Measurements from ENCODE around the gene ZSCAN12. TPM values are rescaled to one million over a fixed set of nuclear protein-coding genes. Genes with fewer than 3 reads are reported as not detected.

ZSCAN12 gene
- total RNA-seq, 1 experiment from 2014 or later, result 0.81 TPM

DNA sequence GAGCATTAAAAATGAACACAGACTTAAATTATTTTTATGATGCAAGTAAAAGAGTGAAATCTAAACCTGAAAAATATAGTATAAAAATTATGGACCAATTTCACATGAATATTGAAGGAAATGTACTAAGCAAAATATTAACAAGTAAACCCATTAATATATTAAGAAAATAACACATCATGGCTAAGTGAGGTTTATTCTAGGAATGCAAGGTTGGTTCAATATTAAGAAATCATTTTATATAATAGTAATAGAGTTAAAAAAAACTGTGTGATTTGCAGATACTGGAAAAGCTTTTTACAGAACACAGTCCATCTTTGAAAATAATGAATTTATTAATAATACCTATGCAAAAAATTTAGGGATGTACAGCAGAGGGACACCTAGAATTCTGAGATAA lies 20.9 kb downstream of the ZSCAN12 start:
- no peaks in the 10 kb centered on the region for H3K9me2 ChIP-seq (ENCODE audit: insufficient read depth)
- peaks cover 4 to 12% of the 10 kb centered on the region in 2 experiments; a peak in 3 of 4 replicates for H3K4me1 ChIP-seq (ENCODE audit: control insufficient read depth in 1 of 2, insufficient read depth in 2 of 2, low read length in 2 of 2)
- H3K79me2 ChIP-seq (ENCODE audit: insufficient read depth, low read length), result no peaks in the 10 kb centered on the region
- no peak overlapping the region for H3K27ac ChIP-seq (ENCODE audit: low read depth, low read length)
- TF ChIP-seq CBX3 (IDR thresholded peaks at IDR 0.05; ENCODE audit: low read depth) (no peak), RAD21 (IDR thresholded peaks at IDR 0.05; ENCODE audit: low read depth) (no peak), SP1 (IDR thresholded peaks at IDR 0.05; ENCODE audit: low read depth) (no peak)
- H2AFZ ChIP-seq (ENCODE audit: low read depth, low read length, poor library complexity, severe bottlenecking), result no peak overlapping the region
- no peak overlapping the region for H3K4me2 ChIP-seq (ENCODE audit: low read length)
- H3K9me3 ChIP-seq (ENCODE audit: control insufficient read depth in 1 of 2, insufficient read depth in 1 of 2, low read depth in 1 of 2, low read length in 2 of 2), result no peaks in the 10 kb centered on the region; a peak in 1 of 4 replicates
- ChIA-PET CTCF (no interaction called here), RAD21 (ENCODE audit: low non-redundant PET in 1 of 2, low total read pairs in 2 of 2, uncharacterized antibody in 2 of 2, unreplicated experiment in 2 of 2) (no interaction called here), POLR2A (no interaction called here)
- no peaks in the 10 kb centered on the region for H3K27me3 ChIP-seq (ENCODE audit: insufficient read depth, low read length)
- no peak for ATAC-seq
- intact Hi-C loops (cut with micrococcal nuclease), result no loop called here
- DNase-seq (ENCODE audit: low read depth, low spot score), result no peak
- no peaks in the 10 kb centered on the region for H4K20me1 ChIP-seq (ENCODE audit: insufficient read depth)
- no TSS peak for BruUV-seq (replicated peaks)
- H3K36me3 ChIP-seq (ENCODE audit: control insufficient read depth in 1 of 2, insufficient read depth in 2 of 2, low read length in 2 of 2), result no peaks in the 10 kb centered on the region
- H3K9ac ChIP-seq (ENCODE audit: low read length), result no peak overlapping the region
- no peak overlapping the region for H3K4me3 ChIP-seq (replicated peaks in 1 of 2; ENCODE audit: low read depth in 1 of 2, low read length in 2 of 2)

- CTCF ChIA-PET, result no interaction called here
These were observed 21.7 kb downstream of the ZSCAN12 start for GRCh38 chr6:28377879-28378278.

More at GRCh38 chr6:28377879-28378278, 21.7 kb downstream of the ZSCAN12 start:
- Histone ChIP-seq H3K9me3 (ENCODE audit: control insufficient read depth in 1 of 2, insufficient read depth in 1 of 2, low read depth in 1 of 2, low read length in 2 of 2) (no peaks in the 10 kb centered on the region; a peak in 1 of 4 replicates), H3K4me2 (ENCODE audit: low read length) (no peak overlapping the region), H3K4me1 (ENCODE audit: control insufficient read depth in 1 of 2, insufficient read depth in 2 of 2, low read length in 2 of 2) (peaks cover 3 to 5% of the 10 kb centered on the region in 2 experiments; a peak in 3 of 4 replicates), H3K9me2 (ENCODE audit: insufficient read depth) (no peaks in the 10 kb centered on the region), H3K9ac (ENCODE audit: low read length) (no peak overlapping the region), H3K4me3 (replicated peaks in 1 of 2; ENCODE audit: low read depth in 1 of 2, low read length in 2 of 2) (no peak overlapping the region), H4K20me1 (ENCODE audit: insufficient read depth) (no peaks in the 10 kb centered on the region), H3K36me3 (ENCODE audit: control insufficient read depth in 1 of 2, insufficient read depth in 2 of 2, low read length in 2 of 2) (no peaks in the 10 kb centered on the region), H2AFZ (ENCODE audit: low read depth, low read length, poor library complexity, severe bottlenecking) (no peak overlapping the region), H3K27me3 (ENCODE audit: insufficient read depth, low read length) (no peaks in the 10 kb centered on the region), H3K79me2 (ENCODE audit: insufficient read depth, low read length) (no peaks in the 10 kb centered on the region), H3K27ac (ENCODE audit: low read depth, low read length) (no peak overlapping the region)
- ATAC-seq, result no peak
- BruUV-seq (replicated peaks), result no TSS peak
- ChIA-PET RAD21 (ENCODE audit: low non-redundant PET in 1 of 2, low total read pairs in 2 of 2, uncharacterized antibody in 2 of 2, unreplicated experiment in 2 of 2) (no interaction called here), POLR2A (no interaction called here)
- DNase-seq (ENCODE audit: low read depth, low spot score), result no peak
- no peak for TF ChIP-seq RAD21 (IDR thresholded peaks at IDR 0.05; ENCODE audit: low read depth)
- TF ChIP-seq ELF1 (IDR thresholded peaks at IDR 0.05; ENCODE audit: borderline replicate concordance, low read depth), result no peak
- TF ChIP-seq CEBPB (IDR thresholded peaks at IDR 0.05; ENCODE audit: low read depth), result no peak
- intact Hi-C loops (cut with micrococcal nuclease), result no loop called here
